WTC11 (cell line): ENCODE measurements around the gene GLRA2. TPM values are rescaled to one million over a fixed set of nuclear protein-coding genes. Genes with fewer than 3 reads are reported as not detected.
A peak's percentile ranks its signal among the peaks of the same experiment; 100 is the strongest.

Source experiments
- ATAC-seq: fragments of 200-7000 bp; cut with Tn5 transposase; 2 replicates; pipeline ENCODE4 v1.10.0; 2021; ENCODE audit warnings: mild to moderate bottlenecking, moderate library complexity
- CTCF ChIA-PET: fragments of 300-600 bp; sonication (Branson Sonifier 250); formaldehyde crosslinking; loops from one replicate; lab custom pipeline; 2021; ENCODE audit warnings: antibody characterized with exemption; lab: Charles Lee
- POLR2A ChIA-PET: fragments of 350-600 bp; sonication (Branson Sonifier 250); formaldehyde crosslinking; loops from one replicate; lab custom pipeline; 2021; ENCODE audit warnings: antibody characterized with exemption; lab: Charles Lee
- DNase-seq: peaks from one replicate; pipeline ENCODE4 v3.0.0; 2021; ENCODE audit warnings: low spot score
- H3K27ac Mint-ChIP-seq: 2 replicates; pipeline ENCODE4 v1.8.0; 2021; ENCODE audit warnings: mixed read lengths
- H3K27me3 Mint-ChIP-seq: 2 replicates; pipeline ENCODE4 v1.8.0; 2021; ENCODE audit warnings: low read depth, mild to moderate bottlenecking, moderate library complexity, mixed read lengths
- H3K36me3 Mint-ChIP-seq: 2 replicates; pipeline ENCODE4 v1.8.0; 2021; ENCODE audit warnings: mixed read lengths
- H3K4me1 Mint-ChIP-seq: 2 replicates; pipeline ENCODE4 v1.8.0; 2022; ENCODE audit warnings: mixed read lengths
- H3K4me3 Mint-ChIP-seq: 2 replicates; pipeline ENCODE4 v1.8.0; 2021; ENCODE audit warnings: mild to moderate bottlenecking, moderate library complexity, mixed read lengths
- H3K9me3 Mint-ChIP-seq: 2 replicates; pipeline ENCODE4 v1.8.0; 2021; ENCODE audit warnings: mixed read lengths
- ATF2 ChIP-seq: sonication (generic); formaldehyde crosslinking; IDR thresholded peaks from 2 replicates; pipeline ENCODE4 v1.8.1; 2022; ENCODE audit warnings: low read depth, missing genetic modification reagents, borderline replicate concordance
- ETV6 ChIP-seq: sonication (generic); formaldehyde crosslinking; IDR thresholded peaks from 2 replicates; pipeline ENCODE4 v1.8.1; 2022; ENCODE audit warnings: mild to moderate bottlenecking, missing genetic modification reagents
- FOXJ3 ChIP-seq: sonication (generic); formaldehyde crosslinking; IDR thresholded peaks from 2 replicates; pipeline ENCODE4 v1.9.0; 2021; ENCODE audit warnings: missing genetic modification reagents, mild to moderate bottlenecking, borderline replicate concordance
- JUN ChIP-seq: sonication (generic); formaldehyde crosslinking; IDR thresholded peaks from 2 replicates; pipeline ENCODE4 v1.8.0; 2023; ENCODE audit warnings: mild to moderate bottlenecking, missing genetic modification reagents
- NR1H2 ChIP-seq: sonication (generic); formaldehyde crosslinking; IDR thresholded peaks from 2 replicates; pipeline ENCODE4 v1.9.0; 2021; ENCODE audit warnings: mild to moderate bottlenecking, moderate library complexity, missing genetic modification reagents
- PREB ChIP-seq: sonication (generic); formaldehyde crosslinking; IDR thresholded peaks from 2 replicates; pipeline ENCODE4 v1.8.1; 2022; ENCODE audit warnings: mild to moderate bottlenecking, missing genetic modification reagents, moderate library complexity, borderline replicate concordance
- SMAD4 ChIP-seq: sonication (generic); formaldehyde crosslinking; IDR thresholded peaks from 2 replicates; pipeline ENCODE4 v1.8.0; 2022; ENCODE audit warnings: mild to moderate bottlenecking, missing genetic modification reagents
- TEAD4 ChIP-seq: sonication (generic); formaldehyde crosslinking; IDR thresholded peaks from 2 replicates; pipeline ENCODE4 v1.8.0; 2022; ENCODE audit warnings: mild to moderate bottlenecking, missing genetic modification reagents
- ZBTB21 ChIP-seq: sonication (generic); formaldehyde crosslinking; IDR thresholded peaks from 2 replicates; pipeline ENCODE4 v1.8.1; 2023; ENCODE audit warnings: mild to moderate bottlenecking, missing genetic modification reagents, borderline replicate concordance
- ZNF121 ChIP-seq: sonication (generic); formaldehyde crosslinking; IDR thresholded peaks from 2 replicates; pipeline ENCODE4 v1.8.0; 2023; ENCODE audit warnings: missing genetic modification reagents
- ZNF138 ChIP-seq: sonication (generic); formaldehyde crosslinking; conservative IDR thresholded peaks from 2 replicates; pipeline ENCODE4 v1.8.1; 2022; ENCODE audit warnings: mild to moderate bottlenecking, moderate library complexity, missing genetic modification reagents
- ZNF317 ChIP-seq: sonication (generic); formaldehyde crosslinking; IDR thresholded peaks from 2 replicates; pipeline ENCODE4 v1.8.1; 2023; ENCODE audit warnings: low read depth, mild to moderate bottlenecking, moderate library complexity, missing genetic modification reagents, borderline replicate concordance
- ZNF416 ChIP-seq: fragments of 250-450 bp; sonication (Bioruptor Pico); IDR thresholded peaks from 2 replicates; pipeline ENCODE4 v1.9.0; 2021; ENCODE audit warnings: mild to moderate bottlenecking, inconsistent platforms
- ZNF423 ChIP-seq: fragments of 250-450 bp; sonication (Bioruptor Pico); IDR thresholded peaks from 2 replicates; pipeline ENCODE4 v2.1.2; 2022; ENCODE audit warnings: mild to moderate bottlenecking, moderate library complexity
- ZSCAN18 ChIP-seq: fragments of 250-450 bp; sonication (Bioruptor Pico); IDR thresholded peaks from 2 replicates; pipeline ENCODE4 v2.1.2; 2022; ENCODE audit warnings: mild to moderate bottlenecking, moderate library complexity
- total RNA-seq: library from RNA; stranded (reverse); gene quantifications from 3 replicates; pipeline ENCODE4 v1.2.3, GENCODE V29; 2021
- TF ChIP-seq, protein P1 (sequence below): sonication (generic); formaldehyde crosslinking; IDR thresholded peaks from 2 replicates; pipeline ENCODE4 v1.8.1; 2023; ENCODE audit warnings: mild to moderate bottlenecking, missing genetic modification reagents, moderate library complexity
- TF ChIP-seq, protein P2 (sequence below): sonication (generic); formaldehyde crosslinking; IDR thresholded peaks from 2 replicates; pipeline ENCODE4 v1.8.0; 2023; ENCODE audit warnings: missing genetic modification reagents, mild to moderate bottlenecking, borderline replicate concordance
- TF ChIP-seq, protein P3 (sequence below): fragments of 200-600 bp; IDR thresholded peaks from 2 replicates; pipeline ENCODE4 v1.8.0; 2022; ENCODE audit warnings: antibody characterized with exemption

The GLRA2 gene
- total RNA-seq, 1 experiment from 2014 or later: not detected

GRCh38 chrX:14509325-14510057, 19.8 kb upstream of the GLRA2 start:
- no peaks in the 10 kb centered on the region for H3K36me3 Mint-ChIP-seq
- DNase-seq: no peak
- TF ChIP-seq, protein P1, sequence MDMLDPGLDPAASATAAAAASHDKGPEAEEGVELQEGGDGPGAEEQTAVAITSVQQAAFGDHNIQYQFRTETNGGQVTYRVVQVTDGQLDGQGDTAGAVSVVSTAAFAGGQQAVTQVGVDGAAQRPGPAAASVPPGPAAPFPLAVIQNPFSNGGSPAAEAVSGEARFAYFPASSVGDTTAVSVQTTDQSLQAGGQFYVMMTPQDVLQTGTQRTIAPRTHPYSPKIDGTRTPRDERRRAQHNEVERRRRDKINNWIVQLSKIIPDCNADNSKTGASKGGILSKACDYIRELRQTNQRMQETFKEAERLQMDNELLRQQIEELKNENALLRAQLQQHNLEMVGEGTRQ: no peak
- no peak for TF ChIP-seq ZNF138 (CRISPR knock-in tag)
- no peak for TF ChIP-seq ZBTB21
- no peak for TF ChIP-seq ZNF317 (CRISPR knock-in tag)
- no peak for ATAC-seq
- H3K4me1 Mint-ChIP-seq: no peaks in the 10 kb centered on the region
- ChIA-PET POLR2A (no interaction called here), CTCF (no interaction called here)
- no peak overlapping the region for H3K4me3 Mint-ChIP-seq
- H3K9me3 Mint-ChIP-seq: peaks cover 9% of the 10 kb centered on the region; the same call in 1 of the 2 replicates
- no peak overlapping the region for H3K27ac Mint-ChIP-seq
- no peaks in the 10 kb centered on the region for H3K27me3 Mint-ChIP-seq

GRCh38 chrX:14528629-14529289, 577 bp upstream of the GLRA2 start:
- no peak overlapping the region for H3K27ac Mint-ChIP-seq
- CTCF ChIA-PET: interaction anchor here (0.6 to 1.6 kb wide), 16 partner anchors 29 to 486 kb away, joined by 3 to 4 read pairs (median 3); no protein-coding TSS in a partner anchor

GRCh38 chrX:14533867-14534266, 4.5 kb downstream of the GLRA2 start:
- no peaks in the 10 kb centered on the region for H3K36me3 Mint-ChIP-seq
- ChIA-PET POLR2A (no interaction called here), CTCF (no interaction called here)
- H3K4me1 Mint-ChIP-seq: peaks cover 4% of the 10 kb centered on the region; the same call in 1 of the 2 replicates
- H3K4me3 Mint-ChIP-seq: no peak overlapping the region
- no peaks in the 10 kb centered on the region; the same call in 1 of the 2 replicates for H3K27me3 Mint-ChIP-seq
- no peak for ATAC-seq
- H3K9me3 Mint-ChIP-seq: no peaks in the 10 kb centered on the region
- DNase-seq: no peak
- no peak overlapping the region for H3K27ac Mint-ChIP-seq
- TF ChIP-seq PREB (no peak), JUN (no peak), TEAD4 (CRISPR knock-in tag) (no peak), ATF2 (CRISPR knock-in tag) (no peak), ZNF416 (no peak), ZNF121 (CRISPR knock-in tag) (no peak), NR1H2 (CRISPR knock-in tag) (no peak), ZSCAN18 (CRISPR knock-in tag) (no peak), ZBTB21 (no peak), SMAD4 (no peak), ZNF423 (CRISPR knock-in tag) (no peak), FOXJ3 (CRISPR knock-in tag) (no peak)
- TF ChIP-seq, protein P2, sequence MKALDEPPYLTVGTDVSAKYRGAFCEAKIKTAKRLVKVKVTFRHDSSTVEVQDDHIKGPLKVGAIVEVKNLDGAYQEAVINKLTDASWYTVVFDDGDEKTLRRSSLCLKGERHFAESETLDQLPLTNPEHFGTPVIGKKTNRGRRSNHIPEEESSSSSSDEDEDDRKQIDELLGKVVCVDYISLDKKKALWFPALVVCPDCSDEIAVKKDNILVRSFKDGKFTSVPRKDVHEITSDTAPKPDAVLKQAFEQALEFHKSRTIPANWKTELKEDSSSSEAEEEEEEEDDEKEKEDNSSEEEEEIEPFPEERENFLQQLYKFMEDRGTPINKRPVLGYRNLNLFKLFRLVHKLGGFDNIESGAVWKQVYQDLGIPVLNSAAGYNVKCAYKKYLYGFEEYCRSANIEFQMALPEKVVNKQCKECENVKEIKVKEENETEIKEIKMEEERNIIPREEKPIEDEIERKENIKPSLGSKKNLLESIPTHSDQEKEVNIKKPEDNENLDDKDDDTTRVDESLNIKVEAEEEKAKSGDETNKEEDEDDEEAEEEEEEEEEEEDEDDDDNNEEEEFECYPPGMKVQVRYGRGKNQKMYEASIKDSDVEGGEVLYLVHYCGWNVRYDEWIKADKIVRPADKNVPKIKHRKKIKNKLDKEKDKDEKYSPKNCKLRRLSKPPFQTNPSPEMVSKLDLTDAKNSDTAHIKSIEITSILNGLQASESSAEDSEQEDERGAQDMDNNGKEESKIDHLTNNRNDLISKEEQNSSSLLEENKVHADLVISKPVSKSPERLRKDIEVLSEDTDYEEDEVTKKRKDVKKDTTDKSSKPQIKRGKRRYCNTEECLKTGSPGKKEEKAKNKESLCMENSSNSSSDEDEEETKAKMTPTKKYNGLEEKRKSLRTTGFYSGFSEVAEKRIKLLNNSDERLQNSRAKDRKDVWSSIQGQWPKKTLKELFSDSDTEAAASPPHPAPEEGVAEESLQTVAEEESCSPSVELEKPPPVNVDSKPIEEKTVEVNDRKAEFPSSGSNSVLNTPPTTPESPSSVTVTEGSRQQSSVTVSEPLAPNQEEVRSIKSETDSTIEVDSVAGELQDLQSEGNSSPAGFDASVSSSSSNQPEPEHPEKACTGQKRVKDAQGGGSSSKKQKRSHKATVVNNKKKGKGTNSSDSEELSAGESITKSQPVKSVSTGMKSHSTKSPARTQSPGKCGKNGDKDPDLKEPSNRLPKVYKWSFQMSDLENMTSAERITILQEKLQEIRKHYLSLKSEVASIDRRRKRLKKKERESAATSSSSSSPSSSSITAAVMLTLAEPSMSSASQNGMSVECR (CRISPR knock-in tag): no peak

More at GRCh38 chrX:14528629-14529289, 577 bp upstream of the GLRA2 start:
- no peaks in the 10 kb centered on the region for H3K36me3 Mint-ChIP-seq
- DNase-seq (peak; percentile 80), ATAC-seq (peak; percentile 71)
- H3K27me3 Mint-ChIP-seq: no peaks in the 10 kb centered on the region; the same call in 1 of the 2 replicates
- H3K9me3 Mint-ChIP-seq: peaks cover 8% of the 10 kb centered on the region
- POLR2A ChIA-PET: no interaction called here
- TF ChIP-seq, protein P3, sequence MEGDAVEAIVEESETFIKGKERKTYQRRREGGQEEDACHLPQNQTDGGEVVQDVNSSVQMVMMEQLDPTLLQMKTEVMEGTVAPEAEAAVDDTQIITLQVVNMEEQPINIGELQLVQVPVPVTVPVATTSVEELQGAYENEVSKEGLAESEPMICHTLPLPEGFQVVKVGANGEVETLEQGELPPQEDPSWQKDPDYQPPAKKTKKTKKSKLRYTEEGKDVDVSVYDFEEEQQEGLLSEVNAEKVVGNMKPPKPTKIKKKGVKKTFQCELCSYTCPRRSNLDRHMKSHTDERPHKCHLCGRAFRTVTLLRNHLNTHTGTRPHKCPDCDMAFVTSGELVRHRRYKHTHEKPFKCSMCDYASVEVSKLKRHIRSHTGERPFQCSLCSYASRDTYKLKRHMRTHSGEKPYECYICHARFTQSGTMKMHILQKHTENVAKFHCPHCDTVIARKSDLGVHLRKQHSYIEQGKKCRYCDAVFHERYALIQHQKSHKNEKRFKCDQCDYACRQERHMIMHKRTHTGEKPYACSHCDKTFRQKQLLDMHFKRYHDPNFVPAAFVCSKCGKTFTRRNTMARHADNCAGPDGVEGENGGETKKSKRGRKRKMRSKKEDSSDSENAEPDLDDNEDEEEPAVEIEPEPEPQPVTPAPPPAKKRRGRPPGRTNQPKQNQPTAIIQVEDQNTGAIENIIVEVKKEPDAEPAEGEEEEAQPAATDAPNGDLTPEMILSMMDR: 0 out of 2 replicates have a peak, but pooled peaks have one; percentile 25
- TF ChIP-seq ETV6 (CRISPR knock-in tag): no peak
- H3K4me3 Mint-ChIP-seq: peak overlapping the region; percentile 84
- H3K4me1 Mint-ChIP-seq: peaks cover 10% of the 10 kb centered on the region
